NCI-H2196 treated with DMSO at 0.1 percent for 48 hours (cell line): ENCODE data around the gene SHISA6.

ENCODE experiments used
- DNase-seq: peaks from one replicate; lab custom pipeline; 2025; ENCODE audit not compliant: unreplicated experiment; lab: John Stamatoyannopoulos, UW

Gene SHISA6

GRCh38 chr17:11565591-11565990 lies 324.6 kb downstream of the SHISA6 start:
- no peak for DNase-seq

DNA sequence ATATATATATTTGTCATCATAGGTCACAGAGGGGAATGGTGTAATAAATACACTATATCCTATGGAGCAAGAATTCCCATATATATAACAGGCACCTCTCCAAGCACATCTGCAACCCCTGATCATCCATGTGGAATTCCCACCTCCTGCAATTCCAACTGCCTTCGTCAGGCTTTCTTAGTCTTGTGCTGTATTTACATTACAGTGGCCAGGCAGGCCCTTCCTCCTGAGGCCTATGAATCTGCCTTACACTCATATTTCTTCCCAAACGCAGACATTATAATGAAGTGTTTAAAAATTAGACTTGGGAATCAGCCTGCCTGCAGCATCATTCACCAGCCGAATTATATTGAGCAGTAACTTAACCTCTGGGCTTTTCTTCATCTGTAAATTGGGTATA lies 338.0 kb downstream of the SHISA6 start:
- DNase-seq, result no peak

- DNase-seq, result no peak
Measured at GRCh38 chr17:11580677-11581076, 339.7 kb downstream of the SHISA6 start.

GRCh38 chr17:11582217-11582616 lies 341.2 kb downstream of the SHISA6 start:
- no peak for DNase-seq

DNA sequence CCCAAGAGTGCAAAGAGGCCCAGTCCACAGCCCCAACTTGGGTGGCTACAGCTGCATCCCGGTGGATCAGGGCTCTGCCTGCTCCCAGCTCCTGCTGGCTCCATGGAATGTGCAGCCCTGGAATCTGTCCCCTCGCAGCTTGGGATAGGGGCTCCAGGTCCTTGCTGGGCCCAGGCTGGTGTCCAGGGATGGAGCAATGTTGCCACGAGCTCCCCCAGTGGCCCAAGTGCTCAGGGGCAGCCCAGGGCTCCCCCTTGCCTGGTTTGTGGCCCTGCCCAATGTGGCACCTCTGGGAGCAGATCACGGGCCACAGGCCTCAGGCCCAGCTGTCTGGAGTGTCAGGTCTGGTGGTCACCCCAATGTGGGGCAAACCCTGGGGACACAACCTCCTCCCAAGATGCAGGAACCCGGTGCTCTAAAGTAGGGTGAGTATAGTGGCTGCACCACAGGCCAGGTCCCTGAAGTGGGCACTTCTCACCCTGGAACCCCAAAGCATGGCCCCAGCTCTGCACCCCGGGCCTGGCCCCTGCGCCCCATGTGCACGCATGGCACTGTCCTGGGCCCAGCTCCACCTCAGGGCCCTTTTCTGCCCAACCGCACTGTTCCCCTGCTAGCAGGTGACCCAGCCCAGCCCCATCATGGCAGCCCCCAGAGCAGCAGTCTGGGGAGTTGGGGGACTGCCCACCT lies 342.4 kb downstream of the SHISA6 start:
- no peak for DNase-seq

GRCh38 chr17:11589716-11590115 lies 348.7 kb downstream of the SHISA6 start:
- no peak for DNase-seq

DNA sequence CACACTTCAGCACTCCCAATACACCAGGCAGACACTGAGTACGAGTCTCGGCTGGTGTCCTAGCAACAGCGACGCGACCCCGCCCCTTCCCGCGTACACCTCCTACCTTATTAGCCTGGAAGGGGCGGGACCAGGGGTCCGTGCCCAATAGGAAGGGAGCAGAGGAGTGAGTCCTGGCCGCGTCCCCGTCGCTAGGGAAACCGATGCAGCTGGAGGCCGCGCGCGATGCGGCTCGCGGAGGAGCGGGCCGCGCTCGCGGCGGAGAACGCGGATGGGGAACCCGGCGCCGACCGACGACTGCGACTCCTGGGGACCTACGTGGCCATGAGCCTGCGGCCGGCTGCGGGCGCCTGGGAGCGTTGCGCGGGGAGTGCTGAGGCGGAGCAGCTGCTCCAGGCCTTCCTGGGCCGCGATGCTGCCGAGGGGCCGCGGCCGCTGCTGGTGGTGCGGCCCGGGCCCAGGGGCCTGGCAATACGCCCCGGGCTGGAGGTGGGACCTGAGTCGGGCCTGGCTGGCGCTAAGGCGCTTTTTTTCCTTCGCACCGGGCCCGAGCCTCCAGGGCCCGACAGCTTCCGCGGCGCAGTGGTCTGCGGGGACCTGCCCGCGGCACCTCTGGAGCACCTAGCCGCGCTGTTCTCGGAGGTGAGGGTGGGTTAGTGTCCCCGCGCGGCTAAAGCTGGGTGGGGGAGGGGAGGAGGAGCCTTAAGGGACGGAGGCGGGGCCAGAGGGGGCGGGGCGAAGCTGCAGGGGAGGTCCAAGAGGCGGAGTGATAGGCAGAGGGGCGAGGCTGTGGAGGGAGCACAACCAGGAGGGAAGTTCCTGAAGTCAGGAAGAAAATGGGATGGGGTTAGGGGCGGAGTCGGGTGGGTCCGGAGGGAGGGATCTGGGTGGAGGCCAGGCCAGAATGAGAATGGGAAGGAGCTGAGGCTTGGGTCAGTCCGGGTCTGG lies 357.5 kb downstream of the SHISA6 start, which contains the start of gene DNAH9:
DNAH9 (plus strand) TSS at position 197 of the 948 bp plus-strand sequence; CDS start at position 226, 29 bp downstream.
- no peak for DNase-seq

GRCh38 chr17:11601661-11602060 lies 360.6 kb downstream of the SHISA6 start:
- no peak for DNase-seq

GRCh38 chr17:11608396-11608795 lies 367.4 kb downstream of the SHISA6 start:
- DNase-seq, result peak; percentile 5

DNA sequence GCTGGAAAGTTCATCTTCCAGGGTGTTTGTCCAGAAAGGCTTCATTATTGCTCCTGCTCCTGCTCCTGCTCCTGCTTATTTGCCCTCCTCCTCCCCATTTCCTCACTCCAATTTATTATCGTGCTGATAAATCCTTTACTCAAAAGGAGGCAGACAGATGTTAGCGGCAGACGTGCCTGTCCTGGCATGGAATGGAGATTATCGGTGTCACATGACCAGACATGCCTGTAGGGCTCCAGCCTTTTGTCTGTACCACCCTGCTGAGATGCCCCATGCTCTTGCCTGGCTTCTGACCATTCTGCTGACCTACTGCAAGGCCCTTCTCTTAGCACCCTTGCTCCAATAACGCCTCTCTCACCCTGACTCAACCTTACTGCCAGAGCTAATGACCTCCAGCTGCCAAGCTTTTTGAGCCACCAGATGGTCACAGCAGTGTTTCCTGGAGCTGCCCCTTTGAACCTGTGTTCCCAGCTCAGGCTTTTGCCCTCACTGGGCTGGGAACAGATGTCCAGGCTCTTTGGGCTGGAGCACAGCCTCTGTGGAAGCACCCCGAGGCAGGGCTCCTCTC lies 370.1 kb downstream of the SHISA6 start:
- no peak for DNase-seq

GRCh38 chr17:11612956-11613355 lies 371.9 kb downstream of the SHISA6 start:
- DNase-seq, result no peak
